Medulla oblongata (tissue), 1 donor: ENCODE results near the gene FMNL3.
"Not testable (repeated sequence)": the region's sequence is repeated elsewhere in the genome, so short reads cannot be mapped to it uniquely, and the experiment has no call there.

Experiments
- DNase-seq: peaks from one replicate; pipeline ENCODE4 v3.0.0-alpha.2; 2015; ENCODE audit errors: extremely low spot score

FMNL3 gene, protein sequence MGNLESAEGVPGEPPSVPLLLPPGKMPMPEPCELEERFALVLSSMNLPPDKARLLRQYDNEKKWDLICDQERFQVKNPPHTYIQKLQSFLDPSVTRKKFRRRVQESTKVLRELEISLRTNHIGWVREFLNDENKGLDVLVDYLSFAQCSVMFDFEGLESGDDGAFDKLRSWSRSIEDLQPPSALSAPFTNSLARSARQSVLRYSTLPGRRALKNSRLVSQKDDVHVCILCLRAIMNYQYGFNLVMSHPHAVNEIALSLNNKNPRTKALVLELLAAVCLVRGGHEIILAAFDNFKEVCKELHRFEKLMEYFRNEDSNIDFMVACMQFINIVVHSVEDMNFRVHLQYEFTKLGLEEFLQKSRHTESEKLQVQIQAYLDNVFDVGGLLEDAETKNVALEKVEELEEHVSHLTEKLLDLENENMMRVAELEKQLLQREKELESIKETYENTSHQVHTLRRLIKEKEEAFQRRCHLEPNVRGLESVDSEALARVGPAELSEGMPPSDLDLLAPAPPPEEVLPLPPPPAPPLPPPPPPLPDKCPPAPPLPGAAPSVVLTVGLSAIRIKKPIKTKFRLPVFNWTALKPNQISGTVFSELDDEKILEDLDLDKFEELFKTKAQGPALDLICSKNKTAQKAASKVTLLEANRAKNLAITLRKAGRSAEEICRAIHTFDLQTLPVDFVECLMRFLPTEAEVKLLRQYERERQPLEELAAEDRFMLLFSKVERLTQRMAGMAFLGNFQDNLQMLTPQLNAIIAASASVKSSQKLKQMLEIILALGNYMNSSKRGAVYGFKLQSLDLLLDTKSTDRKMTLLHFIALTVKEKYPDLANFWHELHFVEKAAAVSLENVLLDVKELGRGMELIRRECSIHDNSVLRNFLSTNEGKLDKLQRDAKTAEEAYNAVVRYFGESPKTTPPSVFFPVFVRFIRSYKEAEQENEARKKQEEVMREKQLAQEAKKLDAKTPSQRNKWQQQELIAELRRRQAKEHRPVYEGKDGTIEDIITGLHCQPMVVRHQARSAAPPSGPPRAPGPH

DNA sequence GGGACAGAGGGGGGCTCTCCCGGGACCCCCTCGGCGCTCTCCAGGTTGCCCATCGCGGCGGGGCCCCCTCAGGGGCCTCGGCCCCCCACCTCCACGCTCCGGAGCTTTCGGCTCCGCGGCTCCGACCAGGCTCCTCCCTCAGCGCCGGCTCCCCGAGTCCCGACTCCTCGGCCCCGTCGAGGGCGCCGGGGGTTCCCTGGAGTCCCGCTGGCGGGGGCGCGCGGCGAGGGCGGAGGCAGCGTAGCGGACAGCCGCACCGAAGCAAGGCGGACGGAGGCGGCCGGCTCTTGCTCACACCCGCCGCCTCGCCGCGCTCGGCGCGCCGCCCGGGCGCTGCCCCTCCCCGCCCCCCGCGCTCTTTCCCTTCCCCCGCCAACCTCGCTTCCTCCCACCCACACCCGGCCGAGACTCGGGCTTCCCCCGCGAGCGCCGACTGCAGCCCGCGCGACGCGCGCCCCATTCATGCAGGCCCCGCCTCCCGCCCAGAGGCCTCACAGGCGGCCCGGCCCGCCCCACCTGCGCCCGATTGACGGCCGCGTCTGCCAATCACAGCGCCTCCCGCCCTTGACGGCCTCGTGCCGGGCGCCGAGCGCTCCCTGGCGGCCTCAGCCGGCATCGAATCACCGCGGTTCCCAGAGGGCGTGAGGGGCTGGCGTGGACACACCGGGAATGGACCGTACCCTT is at the start of gene FMNL3:
FMNL3 (minus strand) TSS at position 278 of the 684 bp plus-strand sequence; CDS start at position 53, 225 bp downstream.
- peak; percentile 98 for DNase-seq

DNA sequence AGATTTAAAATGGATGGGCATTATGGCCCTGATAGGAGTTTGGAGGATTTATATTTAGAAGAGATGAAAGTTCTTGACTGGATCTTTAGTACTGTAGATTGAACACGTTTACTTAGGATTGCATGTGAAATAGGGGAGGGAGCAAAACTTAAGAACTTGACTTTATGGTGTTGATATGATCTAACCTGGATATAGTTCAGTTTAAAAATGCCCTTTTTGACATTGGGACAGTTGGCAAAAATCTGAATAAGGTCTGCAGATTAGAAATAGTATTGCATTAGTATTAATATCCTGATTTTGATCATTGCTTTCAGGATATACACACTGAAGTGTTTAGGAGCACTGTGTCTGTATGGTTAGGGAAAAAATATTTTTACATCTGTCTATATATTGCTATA is 43.8 kb upstream of the FMNL3 start:
- no peak for DNase-seq

DNA sequence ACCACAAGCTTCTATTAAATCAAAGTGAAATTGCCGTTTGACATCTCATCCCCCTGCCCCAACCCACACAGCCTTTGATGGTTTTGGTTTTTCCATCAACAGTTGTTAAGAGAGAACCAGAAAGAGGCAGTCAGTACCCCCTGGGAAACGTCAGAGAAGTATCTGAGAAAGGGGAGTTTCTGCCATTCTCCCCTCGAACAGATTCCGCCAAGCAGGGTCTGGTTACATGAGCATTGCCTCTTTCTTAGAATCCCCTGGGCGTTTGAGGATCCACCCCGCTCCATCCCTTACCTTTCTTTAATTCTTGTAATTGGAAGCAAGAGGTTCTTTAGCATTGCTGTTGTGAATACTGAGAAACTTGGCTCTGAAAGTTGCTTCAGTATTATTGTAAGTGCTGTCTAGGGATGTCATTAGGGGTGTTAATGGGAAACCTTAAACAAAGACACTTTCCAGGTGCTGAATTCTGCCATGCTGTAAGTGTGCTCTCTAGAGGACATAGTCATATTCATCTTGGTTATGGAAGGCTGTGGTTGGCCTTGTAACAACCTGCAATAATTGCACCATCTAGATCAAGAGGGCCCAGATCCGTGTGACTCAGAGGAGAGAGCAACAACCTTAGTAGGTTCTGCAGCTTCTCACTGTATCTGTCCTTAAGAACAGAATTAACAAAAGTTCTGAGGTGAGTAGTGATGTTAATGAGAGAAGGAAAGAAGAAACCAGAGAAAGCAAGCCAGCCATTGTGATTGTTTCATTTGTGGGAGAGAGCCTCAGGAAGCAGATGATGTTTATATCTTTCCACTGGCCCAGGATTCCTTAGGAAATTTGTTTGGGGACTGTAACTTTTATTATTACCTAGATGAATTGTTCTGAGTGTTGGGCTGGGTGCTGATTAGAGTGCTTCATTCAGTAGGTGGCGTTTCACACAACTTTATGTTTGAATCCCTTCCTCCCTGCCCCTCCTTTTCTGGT is 43.1 kb upstream of the FMNL3 start:
- DNase-seq, result no peak

DNA sequence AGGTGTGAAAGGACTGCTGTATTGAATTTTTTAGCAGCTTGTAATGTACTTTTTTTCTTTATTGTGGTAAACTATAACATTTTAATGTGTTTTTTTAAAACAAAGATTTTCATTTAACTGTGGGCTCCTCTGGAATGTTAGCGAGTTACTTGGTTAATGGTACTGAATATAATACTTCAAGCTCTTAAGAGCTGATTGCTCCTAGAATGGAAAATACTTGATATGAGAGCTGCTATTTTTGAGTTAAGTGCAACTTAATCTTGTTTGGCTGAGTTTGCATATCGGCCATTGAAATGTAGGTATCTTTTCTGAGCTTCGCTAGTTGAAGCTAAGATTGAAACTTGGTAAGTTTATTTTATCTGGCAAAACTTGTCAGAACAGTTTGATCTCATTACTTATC is 41.6 kb upstream of the FMNL3 start:
- DNase-seq, result no peak

DNA sequence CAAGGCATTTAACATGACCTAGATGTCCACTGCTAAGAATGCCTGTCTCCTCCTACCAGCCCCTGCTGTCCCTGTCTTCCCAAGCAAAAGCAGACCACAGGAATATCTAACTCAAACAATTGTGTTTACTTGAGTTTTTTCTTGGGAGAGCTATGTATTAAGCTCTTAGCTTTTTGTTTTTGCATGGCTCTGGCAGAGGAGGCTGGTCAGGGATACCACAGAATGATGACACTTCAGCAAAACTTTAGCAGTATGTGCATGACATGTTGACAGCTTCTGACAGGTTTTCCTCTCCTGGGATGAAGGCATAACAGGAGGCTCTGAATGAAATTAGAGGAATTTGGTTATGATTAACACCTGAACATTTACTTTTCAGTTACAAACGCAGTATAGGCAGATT is 41.1 kb upstream of the FMNL3 start:
- no peak for DNase-seq

DNA sequence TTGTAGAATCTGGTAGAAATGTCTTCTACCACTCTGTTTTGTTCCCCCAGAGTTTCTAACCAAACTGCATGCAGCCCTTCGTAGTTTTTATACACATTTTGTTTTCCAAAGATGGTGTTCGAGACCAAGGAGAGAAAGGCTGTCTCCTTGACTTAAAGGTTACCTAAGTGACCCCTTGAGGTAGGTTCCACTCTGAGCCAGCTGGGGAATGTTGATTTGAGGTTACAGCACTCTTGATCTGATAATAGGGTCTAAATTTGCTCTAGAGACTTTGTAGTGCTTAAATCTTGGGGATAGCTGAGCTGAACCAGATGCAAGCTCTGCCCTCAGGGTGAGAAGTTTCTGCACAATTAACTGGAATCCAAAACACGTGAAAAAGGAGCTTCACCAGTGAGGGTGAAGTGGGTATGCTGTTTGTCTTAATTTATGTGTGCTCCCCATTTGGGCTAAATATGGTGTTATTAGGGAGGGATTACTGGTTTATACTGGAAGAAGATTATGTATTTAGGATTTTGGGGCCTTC is 37.2 kb upstream of the FMNL3 start:
- no peak for DNase-seq

DNA sequence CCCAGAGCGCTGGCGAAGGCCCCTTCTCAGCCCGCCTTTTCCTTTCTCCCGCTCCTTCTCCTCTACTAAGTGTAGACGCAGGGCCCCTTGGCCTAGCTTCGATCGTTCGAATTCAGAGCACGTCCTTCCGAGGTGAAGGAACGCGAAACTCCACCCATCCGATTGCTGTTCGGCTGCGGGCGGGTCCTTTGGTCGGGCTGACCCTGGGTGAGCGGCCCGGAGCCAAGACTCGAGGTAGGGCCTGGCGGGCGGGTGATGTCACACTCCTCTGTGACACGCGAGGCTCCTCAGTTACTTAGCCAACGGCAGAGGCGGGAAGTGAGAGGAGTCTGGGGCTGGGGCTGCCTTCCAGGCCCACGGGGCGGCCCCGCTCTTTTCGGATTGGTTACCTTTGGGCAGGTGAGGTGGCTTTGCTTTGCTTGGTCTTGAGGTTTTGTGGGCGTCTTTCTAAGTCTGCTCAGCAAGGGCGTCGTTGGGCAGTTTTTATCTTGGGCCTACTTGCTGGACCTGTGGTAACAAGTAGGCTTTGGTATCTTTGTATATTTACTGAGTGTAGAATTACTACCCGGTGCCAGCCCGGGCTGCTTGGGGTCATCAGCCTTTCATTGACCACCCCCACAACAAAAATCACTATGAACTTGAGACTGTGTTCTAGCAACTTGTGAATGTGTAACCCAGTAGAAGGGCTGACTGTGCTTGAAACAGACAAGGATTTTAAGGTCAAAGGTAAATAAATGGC is 34.8 kb upstream of the FMNL3 start:
- DNase-seq, result peak; percentile 59

DNA sequence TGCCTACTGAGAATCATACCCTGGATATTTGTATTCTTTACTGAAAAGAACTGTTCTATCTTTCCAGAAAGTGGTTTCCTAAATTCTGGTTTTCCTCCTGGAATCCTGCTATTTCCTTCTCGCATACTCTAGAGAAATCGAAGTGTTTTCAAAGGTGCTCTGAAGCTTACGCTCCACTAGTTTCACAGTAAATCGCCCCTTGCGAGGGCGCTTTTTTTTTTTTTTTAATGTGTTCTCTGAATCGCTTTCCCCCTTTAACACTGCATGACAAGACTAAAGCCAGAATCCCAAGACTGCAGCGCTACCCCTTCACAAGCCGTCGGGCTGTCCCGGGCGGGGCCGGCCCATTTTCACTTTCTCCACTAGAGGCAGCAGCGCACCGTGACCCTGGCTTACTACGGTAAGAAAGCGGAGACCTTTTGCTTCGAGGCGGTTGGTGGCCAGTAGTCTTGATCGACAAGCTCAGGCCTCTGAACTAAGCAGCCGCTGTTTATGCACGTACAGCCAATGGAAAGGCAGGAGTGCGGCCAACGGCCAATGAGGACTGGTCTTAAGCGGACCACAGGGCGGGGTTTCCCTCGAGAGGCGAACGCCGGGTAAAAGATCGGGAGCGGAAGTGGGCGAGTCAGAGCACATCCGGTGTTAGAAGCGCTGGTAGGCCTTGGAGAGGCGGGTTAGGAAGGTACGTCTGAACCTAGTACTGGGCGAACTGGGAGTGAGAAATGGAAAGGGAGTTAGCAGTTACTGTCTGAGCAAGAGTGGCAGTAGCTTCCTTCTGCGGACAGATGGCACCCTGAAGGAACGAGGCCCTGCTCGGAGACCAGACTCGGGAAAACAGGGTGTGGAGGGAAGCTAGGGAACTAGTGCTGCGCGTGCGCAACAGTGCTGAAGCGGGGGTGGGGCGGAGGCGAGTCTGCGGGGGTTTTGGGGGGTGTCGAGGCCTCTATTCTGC is 34.0 kb upstream of the FMNL3 start, which contains the start of gene TMBIM6:
TMBIM6 (plus strand) TSS at position 628 of the 952 bp plus-strand sequence. CDS start 10,937 bp downstream, outside the sequence.
- DNase-seq, result peak; percentile 100

DNA sequence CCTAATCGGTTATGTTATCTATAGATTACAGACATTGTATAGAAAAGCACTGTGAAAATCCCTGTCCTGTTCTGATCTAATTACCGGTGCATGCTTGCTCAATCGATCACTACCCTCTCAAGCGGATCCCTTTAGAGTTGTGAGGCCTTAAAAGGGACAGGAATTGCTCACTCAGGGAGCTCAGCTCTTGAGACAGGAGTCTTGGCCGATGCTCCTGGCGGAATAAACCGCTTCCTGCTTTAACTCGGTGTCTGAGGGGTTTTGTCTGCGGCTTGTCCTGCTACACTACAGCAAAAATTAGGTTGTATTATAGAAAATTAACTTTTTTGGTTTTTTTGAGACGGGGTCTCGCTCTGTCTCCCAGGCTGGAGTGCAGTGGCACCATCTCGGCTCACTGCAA is 33.1 kb upstream of the FMNL3 start:
- not testable (repeated sequence) for DNase-seq

DNA sequence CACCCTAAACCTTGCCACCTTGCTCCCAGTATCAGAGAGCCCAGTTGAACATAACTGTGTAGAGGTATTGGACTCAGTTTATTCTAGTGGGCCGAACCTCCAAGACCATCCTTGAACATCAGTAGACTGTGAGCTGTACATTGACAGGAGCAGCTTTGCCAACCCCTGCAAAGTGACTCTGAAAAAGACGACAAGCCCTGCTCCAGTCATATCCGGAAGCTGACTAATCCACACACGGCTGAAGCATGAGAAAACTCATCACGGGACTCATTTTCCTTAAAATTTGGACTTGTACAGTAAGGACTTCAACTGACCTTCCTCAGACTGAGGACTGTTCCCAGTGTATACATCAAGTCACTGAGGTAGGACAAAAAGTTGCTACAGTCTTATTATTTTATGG is 31.5 kb upstream of the FMNL3 start:
- not testable (repeated sequence) for DNase-seq

DNA sequence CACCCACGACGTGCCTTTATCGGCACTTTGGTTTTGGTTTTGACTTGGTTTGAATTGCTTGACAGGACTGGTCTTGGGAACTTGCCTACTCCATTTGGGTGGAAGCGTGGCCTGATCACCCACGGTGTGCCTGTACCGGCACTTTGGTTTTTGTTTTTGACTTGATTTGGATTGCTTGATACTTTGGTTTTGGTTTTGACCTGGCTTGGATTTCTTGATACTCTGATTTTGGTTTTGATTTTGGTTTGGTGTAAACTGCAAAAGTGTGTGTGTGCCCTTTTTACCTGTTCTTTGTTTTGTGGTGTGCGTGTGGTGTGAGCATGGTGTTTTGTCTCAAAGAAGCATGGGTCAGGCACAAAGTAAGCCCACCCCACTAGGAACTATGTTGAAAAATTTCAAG is 27.7 kb upstream of the FMNL3 start:
- DNase-seq, result not testable (repeated sequence)

DNA sequence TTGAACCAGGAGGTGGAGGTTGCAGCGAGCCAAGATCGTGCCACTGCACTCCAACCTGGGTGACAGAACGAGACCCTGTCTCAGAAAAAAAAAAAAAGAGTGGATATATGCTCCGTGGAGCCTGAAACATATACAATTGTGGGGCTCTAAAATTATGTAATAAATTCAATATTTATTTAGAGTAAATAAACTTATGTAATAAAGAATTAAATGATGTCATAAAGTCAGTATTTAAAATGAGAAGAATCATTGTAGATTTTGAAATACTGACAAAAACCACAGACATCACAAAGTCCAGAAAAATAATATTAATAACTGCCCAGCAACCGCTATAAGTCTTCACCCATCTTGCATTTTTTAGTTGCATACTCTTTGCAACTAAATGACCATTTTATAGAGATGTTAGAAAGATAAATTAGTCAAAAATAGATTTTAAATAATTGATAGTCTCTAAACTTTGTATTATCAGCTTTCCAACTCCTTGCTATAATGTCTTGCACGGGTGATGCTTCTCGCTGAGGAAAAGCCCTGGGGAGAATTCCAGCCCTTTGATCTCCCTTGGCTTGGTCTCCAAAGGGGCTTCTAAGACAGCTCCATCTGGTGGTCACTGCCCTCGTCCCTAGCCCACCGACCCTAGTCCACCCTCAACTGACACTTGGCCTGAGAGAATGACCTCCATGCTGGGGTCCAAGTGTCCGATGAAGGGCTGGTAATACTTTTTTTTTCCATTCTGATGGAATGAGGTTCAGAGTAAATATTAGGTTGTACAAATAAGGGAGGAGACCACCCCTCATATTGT is 26.2 kb upstream of the FMNL3 start:
- no peak for DNase-seq

DNA sequence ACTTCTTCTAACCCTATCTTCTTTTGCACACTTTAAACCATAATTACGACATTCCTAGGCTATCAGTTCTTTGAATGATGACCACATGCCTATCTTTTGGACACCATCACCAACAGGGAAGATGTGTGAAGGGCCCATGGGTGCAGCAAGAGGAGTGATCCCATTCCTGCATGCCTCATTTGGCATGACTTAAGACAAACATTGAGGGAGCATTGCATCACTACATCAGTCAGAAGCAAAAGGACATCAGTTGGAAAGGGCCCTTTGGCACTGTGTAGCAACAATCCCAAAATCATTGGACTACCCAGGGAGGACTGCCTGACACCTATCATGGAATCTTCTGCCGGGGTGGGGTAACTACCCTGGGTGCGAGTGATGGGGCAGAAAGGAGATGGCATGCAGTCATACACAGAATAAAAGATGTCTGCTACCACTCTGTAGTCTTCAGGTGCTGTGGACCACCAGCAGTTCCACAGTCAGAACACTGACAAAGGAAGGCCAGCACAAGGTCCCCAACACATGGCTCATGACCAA is 23.4 kb upstream of the FMNL3 start:
- no peak for DNase-seq

DNA sequence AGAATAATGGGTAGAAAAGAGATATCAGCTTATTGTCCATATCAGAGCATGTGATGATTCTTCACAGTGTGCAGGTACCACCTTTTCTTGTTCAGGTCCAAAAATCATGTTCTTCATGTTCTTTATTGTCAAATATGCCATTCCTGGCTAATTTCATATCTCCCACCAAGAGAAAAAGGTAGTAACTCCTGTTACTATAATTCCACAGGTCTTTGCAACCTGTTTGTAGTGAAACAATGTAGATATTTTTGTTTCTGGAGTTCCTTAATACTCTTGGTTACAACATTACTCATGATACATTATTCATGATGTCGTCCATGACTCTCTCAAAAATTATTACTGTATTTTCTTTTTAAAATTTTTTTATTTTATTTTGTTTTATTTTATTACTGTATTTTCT is 22.8 kb upstream of the FMNL3 start:
- DNase-seq, result no peak

DNA sequence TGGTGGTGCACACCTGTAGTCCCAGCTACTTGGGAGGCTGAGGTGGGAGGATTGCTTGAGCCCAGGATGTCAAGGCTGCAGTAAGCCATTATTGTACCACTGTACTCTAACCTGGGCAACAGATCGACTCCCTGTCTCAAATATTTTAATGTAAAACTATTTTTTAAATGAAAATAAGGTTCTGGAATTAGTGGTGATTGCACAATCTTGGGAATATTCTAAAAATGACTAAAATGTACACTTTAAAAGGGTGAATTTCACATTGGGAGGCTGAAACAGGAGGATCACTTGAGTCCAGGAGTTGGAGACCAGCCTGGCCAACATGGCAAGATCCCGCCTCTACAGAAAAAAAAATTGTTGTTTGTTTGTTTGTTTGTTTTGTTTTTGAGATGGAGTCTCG is 21.2 kb upstream of the FMNL3 start:
- no peak for DNase-seq

DNA sequence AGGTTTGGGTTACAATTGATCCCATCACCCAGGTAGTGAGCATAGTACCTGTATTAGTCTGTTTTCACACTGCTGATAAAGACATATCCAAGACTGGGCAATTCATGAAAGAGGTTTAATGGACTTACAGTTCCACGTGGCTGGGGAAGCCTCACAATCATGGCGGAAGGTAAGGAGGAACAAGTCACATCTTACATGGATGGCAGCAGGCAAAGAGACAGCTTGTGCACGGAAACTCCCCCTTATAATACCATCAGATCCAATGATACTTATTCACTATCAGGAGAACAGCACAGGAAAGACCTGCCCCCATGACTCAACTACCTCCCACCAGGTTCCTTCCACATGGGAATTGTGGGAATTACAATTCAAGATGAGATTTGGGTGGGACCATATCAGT is 14.2 kb upstream of the FMNL3 start:
- DNase-seq, result not testable (repeated sequence)

DNA sequence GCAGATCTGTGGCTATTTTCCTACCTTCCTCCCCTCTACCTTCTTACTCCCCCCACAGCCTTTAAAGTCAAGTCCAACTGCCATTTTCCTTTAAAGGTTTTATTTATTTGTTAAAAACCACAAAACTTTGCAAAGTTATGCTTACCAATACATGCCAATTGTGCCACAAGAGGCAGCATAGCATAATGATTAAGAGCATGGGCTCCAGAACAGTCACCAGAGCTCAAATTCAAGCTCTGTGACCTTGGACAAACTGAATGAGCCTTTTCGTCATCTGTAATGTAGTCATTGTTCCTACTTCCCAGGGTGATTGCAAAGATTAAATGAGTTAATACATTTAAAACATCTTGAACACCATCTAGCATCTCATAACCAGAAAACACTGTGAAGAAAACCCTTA is 13.0 kb upstream of the FMNL3 start:
- DNase-seq, result no peak
